Gastroesophageal sphincter (tissue), 4 donors: ENCODE results near the gene TMEM131. TPM values are rescaled to one million over a fixed set of nuclear protein-coding genes. Genes with fewer than 3 reads are reported as not detected.

Source experiments
- ATAC-seq: fragments of 150-250 bp; one replicate; pipeline ENCODE4 v1.9.1; 2016; ENCODE audit warnings: mild to moderate bottlenecking, moderate library complexity
- H3K27ac ChIP-seq, 4 donors: fragments of 200-600 bp; sonication (generic) in 3 of 4; 1 replicate in 3 of 4; 2 replicates in 1 of 4; pipeline ENCODE4 v1.5.1; 2016 to 2019
- H3K27me3 ChIP-seq: fragments of 200-600 bp; sonication (generic); one replicate; pipeline ENCODE4 v1.5.1; 2019
- H3K36me3 ChIP-seq, 2 donors: fragments of 200-600 bp; sonication (generic); one replicate each; pipeline ENCODE4 v1.5.1; 2019; ENCODE audit warnings: control low read depth in 1 of 2
- H3K4me1 ChIP-seq, 3 donors: fragments of 200-600 bp; sonication (generic); 1 replicate in 2 of 3; 2 replicates in 1 of 3; pipeline ENCODE4 v1.5.1; 2016 to 2019; ENCODE audit warnings: control low read depth in 2 of 3
- H3K4me3 ChIP-seq, 2 donors: fragments of 200-600 bp; sonication (generic); one replicate each; pipeline ENCODE4 v1.5.1; 2019; ENCODE audit warnings: mild to moderate bottlenecking in 1 of 2, moderate library complexity in 1 of 2
- H3K9me3 ChIP-seq, 3 donors: fragments of 200-600 bp; sonication (generic); one replicate each; pipeline ENCODE4 v1.5.1; 2017 to 2019; ENCODE audit warnings: control low read depth in 2 of 3
- CTCF ChIP-seq, 4 experiments: fragments of 200-600 bp in 2 of 4; fragments of 450-650 bp in 2 of 4; sonication (generic) in 1 of 4; IDR thresholded peaks; one replicate each; pipeline ENCODE4 v1.5.1; 2017 to 2019; ENCODE audit warnings: antibody characterized with exemption in 4 of 4, mild to moderate bottlenecking in 2 of 4, moderate library complexity in 2 of 4
- EP300 ChIP-seq: sonication (generic); formaldehyde crosslinking; IDR thresholded peaks from one replicate; pipeline ENCODE4 v1.6.1; 2017; ENCODE audit warnings: antibody characterized with exemption, mild to moderate bottlenecking
- POLR2A ChIP-seq, 2 donors: fragments of 450-650 bp; IDR thresholded peaks; one replicate each; pipeline ENCODE4 v1.6.1; 2017; ENCODE audit warnings: antibody characterized with exemption in 2 of 2, mild to moderate bottlenecking in 2 of 2, moderate library complexity in 1 of 2
- POLR2AphosphoS5 ChIP-seq: sonication (generic); formaldehyde crosslinking; IDR thresholded peaks from one replicate; pipeline ENCODE4 v1.6.1; 2017; ENCODE audit warnings: antibody characterized with exemption
- WGBS, 2 donors: methylation state at CpG; one replicate each; pipeline ENCODE4 v1.1.5; 2018; ENCODE audit warnings: low coverage in 1 of 2; 5-methylcytosine and 5-hydroxymethylcytosine counted together
- total RNA-seq, 4 donors: library from RNA; depleted of rRNA; stranded (reverse); fragments of >200 nt; gene quantifications; one replicate each; pipeline ENCODE4 v1.1.0, GENCODE V29; 2016

TMEM131 gene
- total RNA-seq, 4 donors from 2014 or later: 32.0 to 46.4 (median 33.9) TPM

GRCh38 chr2:97819754-97820153, 176.0 kb downstream of the TMEM131 start:
- Histone ChIP-seq H3K27ac (no peak overlapping the region), H3K27me3 (no peaks in the 10 kb centered on the region), H3K4me1 (no peaks in the 10 kb centered on the region), H3K36me3 (peaks cover 0 to 61% of the 10 kb centered on the region in 2 donors), H3K4me3 (no peak overlapping the region), H3K9me3 (no peaks in the 10 kb centered on the region)
- WGBS, 2 donors: 66 to 72% methylated on average over 3 to 5 of the region's 6 CpGs
- no peak for ATAC-seq
- TF ChIP-seq POLR2A (IDR thresholded peaks at IDR 0.05) (no peak), POLR2AphosphoS5 (no peak), CTCF (IDR thresholded peaks at IDR 0.05) (no peak), EP300 (no peak)

DNA sequence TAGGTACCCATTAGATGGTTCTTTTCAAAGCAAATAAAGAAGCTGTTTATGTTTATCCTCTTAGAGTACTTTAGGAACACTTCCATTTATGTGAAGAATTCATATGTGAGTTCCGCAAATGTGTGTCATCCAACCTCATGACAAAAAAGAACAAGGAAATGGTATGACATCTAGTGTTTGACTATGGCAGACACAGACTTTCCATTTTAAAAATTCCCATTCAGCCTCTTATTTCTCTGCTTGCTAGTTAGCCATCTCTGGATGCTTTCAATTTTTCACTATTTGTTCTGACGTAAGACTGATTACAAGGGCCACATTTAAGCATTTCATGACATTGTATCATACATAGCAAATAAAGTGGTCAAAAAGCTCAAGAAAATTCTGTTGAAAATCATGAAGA, 179.3 kb downstream of the TMEM131 start:
- H3K36me3 ChIP-seq: peaks cover 0 to 71% of the 10 kb centered on the region in 2 donors

DNA sequence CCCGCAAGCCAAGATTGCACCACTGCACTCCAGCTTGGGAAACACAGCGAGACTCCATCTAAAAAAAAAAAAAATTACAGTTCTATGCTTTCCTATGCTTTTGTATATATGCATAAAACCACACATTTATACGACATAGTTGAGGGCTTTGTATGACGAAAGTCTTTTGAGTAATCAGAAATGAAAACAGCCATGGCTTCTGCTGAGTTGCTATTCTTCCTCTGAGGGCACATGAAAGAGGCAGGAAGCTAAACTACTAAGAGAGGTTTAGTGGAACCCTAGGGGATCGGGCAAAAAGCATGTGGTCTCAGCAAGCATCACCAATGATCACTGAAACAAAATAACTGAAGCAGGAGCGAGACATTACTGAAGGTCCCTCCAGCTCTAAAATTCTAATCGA, 182.8 kb downstream of the TMEM131 start:
- Histone ChIP-seq H3K27me3 (no peaks in the 10 kb centered on the region), H3K27ac (no peak overlapping the region), H3K4me1 (no peaks in the 10 kb centered on the region), H3K9me3 (no peaks in the 10 kb centered on the region), H3K4me3 (no peak overlapping the region), H3K36me3 (peaks cover 0 to 82% of the 10 kb centered on the region in 2 donors)
- no peak for ATAC-seq
- 89 to 91% methylated on average over 3 to 7 of the region's 7 CpGs for WGBS, 2 donors
- TF ChIP-seq POLR2AphosphoS5 (no peak), CTCF (IDR thresholded peaks at IDR 0.05) (no peak), EP300 (no peak), POLR2A (IDR thresholded peaks at IDR 0.05) (no peak)

More for the DNA sequence above, 179.3 kb downstream of the TMEM131 start:
- no peak overlapping the region for H3K4me3 ChIP-seq
- H3K27me3 ChIP-seq: no peaks in the 10 kb centered on the region
- 94 to 100% methylated on average over 2 of the region's 2 CpGs for WGBS, 2 donors
- H3K27ac ChIP-seq: no peak overlapping the region
- TF ChIP-seq EP300 (no peak), CTCF (IDR thresholded peaks at IDR 0.05) (no peak), POLR2A (IDR thresholded peaks at IDR 0.05) (no peak), POLR2AphosphoS5 (no peak)
- no peaks in the 10 kb centered on the region for H3K9me3 ChIP-seq
- no peak for ATAC-seq
- H3K4me1 ChIP-seq: no peaks in the 10 kb centered on the region

DNA sequence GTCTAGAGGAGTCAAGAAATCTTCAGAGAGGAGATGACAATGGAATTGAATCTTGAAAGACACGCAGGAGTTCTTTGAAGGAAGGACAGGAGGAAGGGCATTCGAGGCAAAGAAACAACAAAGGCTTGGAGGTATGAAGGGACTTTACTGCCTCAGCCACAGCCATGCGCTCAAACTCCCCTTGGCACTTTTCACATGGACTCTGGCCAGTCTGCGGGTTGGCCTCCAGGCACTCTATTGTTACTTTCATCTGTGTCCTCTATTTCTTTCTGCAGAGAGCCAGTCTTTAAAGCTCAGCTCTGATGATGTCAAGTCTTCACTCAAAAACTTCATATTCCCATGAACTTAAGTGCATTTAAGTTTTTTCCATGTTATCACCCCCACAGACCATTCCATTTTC, 186.9 kb downstream of the TMEM131 start:
- TF ChIP-seq POLR2A (IDR thresholded peaks at IDR 0.05) (no peak), CTCF (IDR thresholded peaks at IDR 0.05) (no peak), POLR2AphosphoS5 (no peak), EP300 (no peak)
- H3K27ac ChIP-seq: no peak overlapping the region

More for the DNA sequence above, 186.9 kb downstream of the TMEM131 start:
- H3K9me3 ChIP-seq: no peaks in the 10 kb centered on the region
- 92% methylated on average over 4 of the region's 4 CpGs; no CpG with 5 or more reads in 1 of the 2 donors for WGBS, 2 donors
- H3K4me1 ChIP-seq: peaks cover 0 to 12% (median 0%) of the 10 kb centered on the region in 3 donors
- peaks cover 0 to 71% of the 10 kb centered on the region in 2 donors for H3K36me3 ChIP-seq
- H3K4me3 ChIP-seq: no peak overlapping the region
- no peaks in the 10 kb centered on the region for H3K27me3 ChIP-seq
- no peak for ATAC-seq
